Smooth muscle cell (in vitro differentiated cells): ENCODE results near the gene ALKAL2. TPM values are rescaled to one million over a fixed set of nuclear protein-coding genes. Genes with fewer than 3 reads are reported as not detected.

Experiments
- DNase-seq: peaks from one replicate; lab custom pipeline; 2025; ENCODE audit not compliant: unreplicated experiment; lab: John Stamatoyannopoulos, UW
- H2AFZ ChIP-seq: fragments of 200-600 bp; sonication (generic); 2 replicates; pipeline ENCODE4 v1.6.0; 2016; ENCODE audit warnings: antibody characterized with exemption, low read depth, mild to moderate bottlenecking
- H3F3A ChIP-seq: fragments of 200-600 bp; sonication (generic); 2 replicates; pipeline ENCODE4 v1.6.0; 2017; ENCODE audit warnings: antibody characterized with exemption, low read depth
- H3K27ac ChIP-seq: fragments of 200-600 bp; sonication (generic); 2 replicates; pipeline ENCODE4 v1.5.1; 2016; ENCODE audit warnings: low read depth, mild to moderate bottlenecking
- H3K27me3 ChIP-seq: fragments of 200-600 bp; sonication (generic); 2 replicates; pipeline ENCODE4 v1.6.1; 2016; ENCODE audit warnings: low read depth, mild to moderate bottlenecking
- H3K36me3 ChIP-seq: fragments of 200-600 bp; sonication (generic); 2 replicates; pipeline ENCODE4 v1.5.1; 2016; ENCODE audit warnings: low read depth
- H3K4me1 ChIP-seq: fragments of 200-600 bp; sonication (generic); 2 replicates; pipeline ENCODE4 v1.5.1; 2016; ENCODE audit warnings: low read depth
- H3K4me2 ChIP-seq: fragments of 200-600 bp; sonication (generic); 2 replicates; pipeline ENCODE4 v1.6.0; 2016; ENCODE audit warnings: mild to moderate bottlenecking
- H3K4me3 ChIP-seq: fragments of 200-600 bp; sonication (generic); 2 replicates; pipeline ENCODE4 v1.5.1; 2016; ENCODE audit warnings: mild to moderate bottlenecking
- H3K79me2 ChIP-seq: fragments of 200-600 bp; sonication (generic); 2 replicates; pipeline ENCODE4 v1.6.0; 2016; ENCODE audit warnings: low read depth, mild to moderate bottlenecking
- H3K9ac ChIP-seq: fragments of 200-600 bp; sonication (generic); 2 replicates; pipeline ENCODE4 v1.6.0; 2016; ENCODE audit warnings: low read depth
- H3K9me3 ChIP-seq: fragments of 200-600 bp; sonication (generic); replicated peaks from 2 replicates; pipeline ENCODE4 v1.5.1; 2016; ENCODE audit warnings: low read depth
- H4K20me1 ChIP-seq: fragments of 200-600 bp; sonication (generic); 2 replicates; pipeline ENCODE4 v1.6.0; 2016; ENCODE audit warnings: low read depth
- WGBS: methylation state at CpG from one replicate; pipeline ENCODE4 v1.1.7; 2016; ENCODE audit warnings: low lambda C conversion rate; 5-methylcytosine and 5-hydroxymethylcytosine counted together
- polyA plus RNA-seq: library from polyadenylated mRNA; unstranded; fragments of >200 nt; fragmentation: Nextera tagmentation; extraction: Ambion mirVana; gene quantifications from 2 replicates; pipeline ENCODE4 v1.2.1, GENCODE V29; 2016
- total RNA-seq: library from RNA; depleted of rRNA; stranded (reverse); fragments of >200 nt; gene quantifications from 2 replicates; pipeline ENCODE4 v1.2.3, GENCODE V29; 2014
- TF ChIP-seq, protein P1 (sequence below): fragments of 200-600 bp; sonication (generic); IDR thresholded peaks from 2 replicates; pipeline ENCODE4 v1.5.1; 2017; ENCODE audit warnings: borderline replicate concordance, mild to moderate bottlenecking, antibody characterized with exemption; ENCODE audit not compliant: insufficient read depth, poor library complexity, severe bottlenecking

ALKAL2 gene
- total and polyA plus RNA-seq, 2 experiments from 2014 or later = 0.58 to 0.67 TPM

DNA sequence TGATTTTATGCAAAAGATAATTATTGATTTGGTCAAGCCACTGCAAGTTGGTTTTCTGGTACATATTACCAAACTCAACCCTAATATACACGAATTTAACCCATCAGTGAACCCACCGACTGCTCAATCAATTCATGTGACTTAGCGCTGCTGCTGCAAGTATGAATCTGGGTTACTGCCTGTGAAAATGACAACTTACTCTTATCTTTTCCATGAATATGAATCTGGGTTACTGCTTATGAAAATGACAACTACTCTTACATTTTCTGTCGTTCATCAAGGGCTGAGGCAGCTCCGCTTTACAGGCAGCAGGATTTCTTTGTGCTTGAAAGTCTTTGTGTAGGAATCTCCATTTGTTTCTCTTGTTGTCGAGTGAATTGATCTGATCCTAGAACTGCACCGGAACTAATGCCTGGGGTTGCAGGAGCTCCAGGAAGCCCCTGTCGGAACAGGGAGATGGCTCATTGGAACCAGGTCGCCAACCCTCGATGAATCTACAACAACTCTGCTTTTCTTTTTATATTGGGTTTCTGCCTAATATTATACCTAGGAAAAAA is 22.1 kb upstream of the ALKAL2 start:
- no peak overlapping the region for H2AFZ ChIP-seq
- DNase-seq = no peak
- no peaks in the 10 kb centered on the region for H3K27me3 ChIP-seq
- H3K4me3 ChIP-seq = no peak overlapping the region
- H4K20me1 ChIP-seq = no peaks in the 10 kb centered on the region
- no peaks in the 10 kb centered on the region for H3K9me3 ChIP-seq
- no peak overlapping the region for H3K9ac ChIP-seq
- no peak overlapping the region for H3K27ac ChIP-seq
- WGBS = 76% methylated on average over 10 of the region's 10 CpGs
- no peaks in the 10 kb centered on the region for H3K36me3 ChIP-seq
- TF ChIP-seq, protein P1, sequence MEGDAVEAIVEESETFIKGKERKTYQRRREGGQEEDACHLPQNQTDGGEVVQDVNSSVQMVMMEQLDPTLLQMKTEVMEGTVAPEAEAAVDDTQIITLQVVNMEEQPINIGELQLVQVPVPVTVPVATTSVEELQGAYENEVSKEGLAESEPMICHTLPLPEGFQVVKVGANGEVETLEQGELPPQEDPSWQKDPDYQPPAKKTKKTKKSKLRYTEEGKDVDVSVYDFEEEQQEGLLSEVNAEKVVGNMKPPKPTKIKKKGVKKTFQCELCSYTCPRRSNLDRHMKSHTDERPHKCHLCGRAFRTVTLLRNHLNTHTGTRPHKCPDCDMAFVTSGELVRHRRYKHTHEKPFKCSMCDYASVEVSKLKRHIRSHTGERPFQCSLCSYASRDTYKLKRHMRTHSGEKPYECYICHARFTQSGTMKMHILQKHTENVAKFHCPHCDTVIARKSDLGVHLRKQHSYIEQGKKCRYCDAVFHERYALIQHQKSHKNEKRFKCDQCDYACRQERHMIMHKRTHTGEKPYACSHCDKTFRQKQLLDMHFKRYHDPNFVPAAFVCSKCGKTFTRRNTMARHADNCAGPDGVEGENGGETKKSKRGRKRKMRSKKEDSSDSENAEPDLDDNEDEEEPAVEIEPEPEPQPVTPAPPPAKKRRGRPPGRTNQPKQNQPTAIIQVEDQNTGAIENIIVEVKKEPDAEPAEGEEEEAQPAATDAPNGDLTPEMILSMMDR = no peak
- peaks cover 9% of the 10 kb centered on the region for H3K4me1 ChIP-seq
- no peaks in the 10 kb centered on the region for H3K79me2 ChIP-seq
- no peak overlapping the region for H3K4me2 ChIP-seq
- H3F3A ChIP-seq = no peaks in the 10 kb centered on the region

DNA sequence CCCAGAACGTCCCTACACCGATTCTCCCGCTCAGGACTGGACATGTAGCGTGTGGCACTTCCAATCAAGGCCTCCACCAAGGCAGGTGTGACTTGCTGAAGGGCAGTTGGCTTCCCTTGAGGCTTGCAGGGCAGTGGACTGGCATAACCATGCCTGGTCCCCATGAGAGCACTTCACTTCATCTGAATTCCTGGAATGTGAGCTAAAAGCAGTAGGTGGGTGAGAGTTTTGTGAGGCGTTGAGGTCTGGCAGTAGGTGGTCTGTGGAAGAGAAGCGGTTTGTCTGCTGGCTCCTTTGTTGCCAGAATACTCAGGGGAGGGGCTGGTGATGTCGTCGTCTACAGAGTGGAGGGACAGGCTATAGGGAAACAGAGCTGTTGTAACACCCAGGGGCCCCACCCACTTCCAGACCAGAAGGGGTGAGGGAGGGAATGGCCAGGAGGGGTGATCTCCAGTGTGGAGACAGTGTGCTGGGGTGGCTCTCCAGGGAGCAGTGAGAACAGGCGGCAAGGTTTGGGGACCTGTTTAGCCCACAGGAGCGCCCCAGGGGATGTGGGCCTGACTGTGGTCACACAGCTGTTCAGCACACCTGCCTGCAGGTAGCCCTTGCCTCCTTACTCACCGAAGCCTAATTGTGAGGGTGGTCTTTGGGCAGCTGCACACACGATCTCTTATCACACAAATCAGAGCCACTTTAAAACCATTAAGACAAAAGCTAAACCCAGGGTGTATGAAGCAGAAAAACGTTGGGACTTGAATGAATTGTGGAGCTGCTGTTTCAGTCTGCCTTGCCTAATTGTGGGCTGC is 21.5 kb upstream of the ALKAL2 start:
- Histone ChIP-seq H3K9ac (no peak overlapping the region), H3K36me3 (no peaks in the 10 kb centered on the region), H3K27me3 (no peaks in the 10 kb centered on the region), H3F3A (no peaks in the 10 kb centered on the region), H4K20me1 (no peaks in the 10 kb centered on the region), H3K4me3 (no peak overlapping the region), H2AFZ (no peak overlapping the region), H3K9me3 (no peaks in the 10 kb centered on the region), H3K79me2 (no peaks in the 10 kb centered on the region), H3K4me1 (peaks cover 9% of the 10 kb centered on the region), H3K27ac (no peak overlapping the region), H3K4me2 (no peak overlapping the region)
- 41% methylated on average over 13 of the region's 13 CpGs for WGBS
- DNase-seq = no peak
- TF ChIP-seq, protein P1 = no peak

DNA sequence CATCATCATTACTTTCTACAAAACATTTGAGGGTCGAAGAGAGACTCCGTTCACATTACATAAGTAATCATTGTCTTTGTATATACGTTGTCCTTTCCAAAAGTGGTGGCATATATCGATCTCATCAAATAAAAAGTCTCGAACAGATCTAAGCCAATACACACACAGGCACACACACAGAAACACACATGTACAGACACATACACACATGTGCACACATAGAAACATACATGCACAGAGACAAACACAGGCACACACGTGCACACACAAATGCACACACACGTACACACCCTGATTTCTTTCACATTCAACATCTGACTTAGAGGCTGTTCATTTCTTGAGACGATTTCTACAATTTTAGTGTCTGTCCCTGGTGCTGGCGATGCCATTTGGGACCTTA is 17.5 kb upstream of the ALKAL2 start:
- H3K36me3 ChIP-seq = no peaks in the 10 kb centered on the region
- H3K4me3 ChIP-seq = no peak overlapping the region
- H3K4me2 ChIP-seq = no peak overlapping the region
- H3K4me1 ChIP-seq = peaks cover 9% of the 10 kb centered on the region
- TF ChIP-seq, protein P1 = no peak
- H3K27ac ChIP-seq = no peak overlapping the region
- DNase-seq = no peak
- H3K27me3 ChIP-seq = no peaks in the 10 kb centered on the region
- H2AFZ ChIP-seq = no peak overlapping the region
- no peaks in the 10 kb centered on the region for H4K20me1 ChIP-seq
- 91% methylated on average over 9 of the region's 9 CpGs for WGBS
- H3K9me3 ChIP-seq = no peaks in the 10 kb centered on the region
- no peaks in the 10 kb centered on the region for H3K79me2 ChIP-seq
- no peak overlapping the region for H3K9ac ChIP-seq
- no peaks in the 10 kb centered on the region for H3F3A ChIP-seq

DNA sequence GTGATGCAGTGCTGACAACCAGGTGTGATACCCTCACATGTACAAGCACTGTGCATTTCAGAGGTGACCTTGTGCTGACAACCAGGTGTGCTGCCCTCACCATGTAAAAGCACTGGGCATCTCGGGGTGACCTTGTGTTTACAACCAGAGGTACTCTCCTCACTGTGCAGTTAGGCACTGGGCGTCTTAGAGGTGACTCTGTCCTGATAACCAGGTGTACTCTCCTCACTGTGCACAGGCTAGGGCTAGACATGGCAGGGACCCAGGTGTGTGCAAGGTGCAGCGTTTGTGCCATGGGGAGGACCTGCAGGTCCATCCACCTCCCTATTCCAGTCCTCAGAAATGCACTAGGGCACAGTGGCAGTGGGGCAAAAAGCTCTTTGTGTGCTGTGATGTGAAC is 8.5 kb upstream of the ALKAL2 start:
- H3K4me2 ChIP-seq = no peak overlapping the region
- H3K27me3 ChIP-seq = peaks cover 22% of the 10 kb centered on the region
- TF ChIP-seq, protein P1 = no peak
- H3F3A ChIP-seq = no peaks in the 10 kb centered on the region
- 87% methylated on average over 3 of the region's 3 CpGs for WGBS
- no peak overlapping the region for H3K9ac ChIP-seq
- H3K4me1 ChIP-seq = no peaks in the 10 kb centered on the region
- H3K9me3 ChIP-seq = no peaks in the 10 kb centered on the region
- no peak for DNase-seq
- H3K79me2 ChIP-seq = no peaks in the 10 kb centered on the region
- H3K4me3 ChIP-seq = no peak overlapping the region
- H2AFZ ChIP-seq = no peak overlapping the region
- H3K36me3 ChIP-seq = no peaks in the 10 kb centered on the region
- H3K27ac ChIP-seq = no peak overlapping the region
- no peaks in the 10 kb centered on the region for H4K20me1 ChIP-seq
